22Rv1 (cell line): Measurements from ENCODE around the gene ZBTB7C.

ENCODE experiments used
- ZFX ChIP-seq: fragments of 450-650 bp; IDR thresholded peaks from 2 replicates; pipeline ENCODE4 v1.6.1; 2017; ENCODE audit warnings: antibody characterized with exemption, borderline replicate concordance
- TF ChIP-seq, protein P1 (sequence below): fragments of 450-650 bp; IDR thresholded peaks from 2 replicates; pipeline ENCODE4 v1.5.1; 2017; ENCODE audit warnings: mild to moderate bottlenecking

DNA sequence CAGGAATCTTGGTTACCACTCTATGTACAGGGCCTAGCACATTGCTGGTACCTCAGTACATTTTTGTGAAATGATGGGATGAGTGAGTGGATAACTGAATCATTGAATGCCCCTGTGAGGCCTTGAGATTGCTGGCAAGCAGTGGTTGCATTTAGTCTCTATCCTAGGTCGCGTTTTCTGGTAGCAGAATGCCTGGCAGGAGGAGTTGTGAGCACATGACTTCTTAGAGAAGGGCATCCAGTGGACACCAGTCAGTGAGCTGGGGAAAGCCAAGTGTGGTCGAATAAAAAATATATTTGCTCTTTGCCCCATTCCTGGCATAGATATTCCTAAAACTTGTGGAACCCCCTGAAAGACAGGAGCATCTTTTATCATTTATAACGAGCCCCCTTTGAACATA is 416.9 kb downstream of the ZBTB7C start:
- TF ChIP-seq, protein P1, sequence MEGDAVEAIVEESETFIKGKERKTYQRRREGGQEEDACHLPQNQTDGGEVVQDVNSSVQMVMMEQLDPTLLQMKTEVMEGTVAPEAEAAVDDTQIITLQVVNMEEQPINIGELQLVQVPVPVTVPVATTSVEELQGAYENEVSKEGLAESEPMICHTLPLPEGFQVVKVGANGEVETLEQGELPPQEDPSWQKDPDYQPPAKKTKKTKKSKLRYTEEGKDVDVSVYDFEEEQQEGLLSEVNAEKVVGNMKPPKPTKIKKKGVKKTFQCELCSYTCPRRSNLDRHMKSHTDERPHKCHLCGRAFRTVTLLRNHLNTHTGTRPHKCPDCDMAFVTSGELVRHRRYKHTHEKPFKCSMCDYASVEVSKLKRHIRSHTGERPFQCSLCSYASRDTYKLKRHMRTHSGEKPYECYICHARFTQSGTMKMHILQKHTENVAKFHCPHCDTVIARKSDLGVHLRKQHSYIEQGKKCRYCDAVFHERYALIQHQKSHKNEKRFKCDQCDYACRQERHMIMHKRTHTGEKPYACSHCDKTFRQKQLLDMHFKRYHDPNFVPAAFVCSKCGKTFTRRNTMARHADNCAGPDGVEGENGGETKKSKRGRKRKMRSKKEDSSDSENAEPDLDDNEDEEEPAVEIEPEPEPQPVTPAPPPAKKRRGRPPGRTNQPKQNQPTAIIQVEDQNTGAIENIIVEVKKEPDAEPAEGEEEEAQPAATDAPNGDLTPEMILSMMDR: no peak
- no peak for TF ChIP-seq ZFX
